Esophagus squamous epithelium (tissue), 4 donors: ENCODE data around the gene COX7A2L.

Experiments used
- POLR2A ChIP-seq, 4 donors: fragments of 450-650 bp; IDR thresholded peaks; one replicate each; pipeline ENCODE4 v1.6.1; 2017; ENCODE audit warnings: antibody characterized with exemption in 4 of 4, mild to moderate bottlenecking in 4 of 4, moderate library complexity in 3 of 4
- TF ChIP-seq, protein P1 (sequence below), 6 experiments: fragments of 450-650 bp in 4 of 6; fragments of 200-600 bp in 2 of 6; sonication (generic) in 2 of 6; IDR thresholded peaks; one replicate each; pipeline ENCODE4 v1.5.1; 2016 to 2019; ENCODE audit warnings: antibody characterized with exemption in 6 of 6, mild to moderate bottlenecking in 4 of 6, moderate library complexity in 4 of 6

DNA sequence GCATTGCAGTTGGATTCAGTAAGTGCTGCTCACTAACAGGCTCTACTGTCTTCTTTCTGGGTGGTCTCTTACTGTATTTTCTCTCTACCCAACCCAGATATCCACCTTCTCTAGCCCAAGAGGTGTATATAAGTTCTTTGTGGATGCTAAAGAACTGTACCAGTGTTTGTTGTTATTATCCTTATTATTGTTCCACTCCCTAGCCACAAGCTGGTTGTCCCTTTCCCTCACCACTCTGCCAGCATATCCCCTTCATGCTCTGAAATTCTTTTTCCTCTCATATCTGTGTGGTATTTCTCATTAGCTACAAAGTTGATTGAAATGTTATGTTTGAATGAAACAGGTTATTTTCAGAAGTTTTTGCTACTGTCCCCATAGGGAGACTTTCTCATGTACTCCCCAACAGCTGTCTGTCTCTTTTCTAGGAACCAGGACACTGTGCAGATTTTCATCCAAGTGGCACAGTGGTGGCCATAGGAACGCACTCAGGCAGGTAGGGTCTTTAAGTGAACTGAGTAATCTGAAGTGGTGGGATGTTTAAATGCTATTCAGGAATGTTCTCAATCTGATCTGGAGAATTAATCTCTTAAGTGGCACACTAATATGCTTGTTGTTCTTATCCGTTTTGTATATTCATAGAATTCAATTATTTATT is 56.8 kb downstream of the COX7A2L start:
- TF ChIP-seq, protein P1, sequence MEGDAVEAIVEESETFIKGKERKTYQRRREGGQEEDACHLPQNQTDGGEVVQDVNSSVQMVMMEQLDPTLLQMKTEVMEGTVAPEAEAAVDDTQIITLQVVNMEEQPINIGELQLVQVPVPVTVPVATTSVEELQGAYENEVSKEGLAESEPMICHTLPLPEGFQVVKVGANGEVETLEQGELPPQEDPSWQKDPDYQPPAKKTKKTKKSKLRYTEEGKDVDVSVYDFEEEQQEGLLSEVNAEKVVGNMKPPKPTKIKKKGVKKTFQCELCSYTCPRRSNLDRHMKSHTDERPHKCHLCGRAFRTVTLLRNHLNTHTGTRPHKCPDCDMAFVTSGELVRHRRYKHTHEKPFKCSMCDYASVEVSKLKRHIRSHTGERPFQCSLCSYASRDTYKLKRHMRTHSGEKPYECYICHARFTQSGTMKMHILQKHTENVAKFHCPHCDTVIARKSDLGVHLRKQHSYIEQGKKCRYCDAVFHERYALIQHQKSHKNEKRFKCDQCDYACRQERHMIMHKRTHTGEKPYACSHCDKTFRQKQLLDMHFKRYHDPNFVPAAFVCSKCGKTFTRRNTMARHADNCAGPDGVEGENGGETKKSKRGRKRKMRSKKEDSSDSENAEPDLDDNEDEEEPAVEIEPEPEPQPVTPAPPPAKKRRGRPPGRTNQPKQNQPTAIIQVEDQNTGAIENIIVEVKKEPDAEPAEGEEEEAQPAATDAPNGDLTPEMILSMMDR (IDR thresholded peaks at IDR 0.05): no peak
- no peak for TF ChIP-seq POLR2A (IDR thresholded peaks at IDR 0.05)
